Testis (tissue), 3 donors: ENCODE results near the gene PPM1H. TPM values are rescaled to one million over a fixed set of nuclear protein-coding genes. Genes with fewer than 3 reads are reported as not detected.

Experiments
- DNase-seq: peaks from one replicate; pipeline ENCODE4 v3.0.0-alpha.2; 2019
- H3K27ac ChIP-seq, 2 donors: fragments of 200-600 bp; sonication (generic); one replicate each; pipeline ENCODE4 v1.5.1; 2019
- H3K27me3 ChIP-seq: fragments of 200-600 bp; sonication (generic); one replicate; pipeline ENCODE4 v1.5.1; 2019
- H3K36me3 ChIP-seq: fragments of 200-600 bp; sonication (generic); one replicate; pipeline ENCODE4 v1.5.1; 2017; ENCODE audit warnings: low read depth; ENCODE audit errors: missing control alignments
- H3K4me1 ChIP-seq: fragments of 200-600 bp; sonication (generic); one replicate; pipeline ENCODE4 v1.5.1; 2019
- H3K4me3 ChIP-seq, 2 donors: fragments of 200-600 bp; sonication (generic); one replicate each; pipeline ENCODE4 v1.5.1; 2017 to 2019
- H3K9me3 ChIP-seq: fragments of 200-600 bp; sonication (generic); one replicate; pipeline ENCODE4 v1.5.1; 2017
- CTCF ChIP-seq, 3 experiments: fragments of 450-650 bp in 2 of 3; fragments of 200-600 bp in 1 of 3; sonication (generic) in 1 of 3; IDR thresholded peaks; one replicate each; pipeline ENCODE4 v1.5.1; 2016 to 2019; ENCODE audit warnings: antibody characterized with exemption in 3 of 3, mild to moderate bottlenecking in 2 of 3, moderate library complexity in 1 of 3
- POLR2A ChIP-seq: fragments of 450-650 bp; IDR thresholded peaks from one replicate; pipeline ENCODE4 v1.6.1; 2017; ENCODE audit warnings: antibody characterized with exemption, mild to moderate bottlenecking, moderate library complexity
- WGBS, 2 donors: methylation state at CpG; one replicate each; pipeline ENCODE4 v1.1.5; 2018; 5-methylcytosine and 5-hydroxymethylcytosine counted together
- intact Hi-C: fragments of 100-400 bp; cut with DNase I; formaldehyde crosslinking; loops from one replicate; pipeline ENCODE4 v1.15.1; 2023; ENCODE audit warnings: low total_unique reads
- polyA plus RNA-seq: library from polyadenylated mRNA; stranded (reverse); fragments of 350-450 nt; fragmentation: Illumina TruSeq; extraction: RNeasy Lipid Tissue Mini Kit (QIAGEN cat#74804); gene quantifications from one replicate; pipeline ENCODE4 v1.2.3, GENCODE V29; 2014; ENCODE audit warnings: low read depth, low replicate concordance; ENCODE audit not compliant: insufficient read depth
- total RNA-seq, 2 donors: library from RNA; depleted of rRNA; stranded (reverse); fragments of >200 nt; gene quantifications; one replicate each; pipeline ENCODE4 v1.2.3, GENCODE V29; 2016

Gene PPM1H
- total and polyA plus RNA-seq, 3 donors from 2014 or later, result 2.5 to 9.1 (median 2.7) TPM

DNA sequence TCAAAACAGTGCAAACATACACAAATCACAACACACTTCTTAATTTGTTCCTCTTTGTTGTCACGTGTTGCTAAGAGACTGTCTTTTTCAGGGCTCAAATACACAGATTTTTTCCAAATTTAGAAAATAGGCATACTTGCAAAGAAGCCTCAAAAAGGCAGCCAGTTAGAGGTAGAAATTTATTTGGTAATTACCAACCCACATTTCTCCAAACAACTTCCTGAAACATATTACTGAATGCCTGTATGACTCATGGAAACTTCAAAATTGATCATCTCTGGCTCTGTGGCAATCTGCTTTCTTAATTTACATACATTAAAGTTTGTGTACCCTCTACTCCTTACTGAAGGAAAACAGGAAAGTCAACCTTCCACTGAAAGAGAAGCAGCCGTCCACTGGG, 36.4 kb downstream of the PPM1H start:
- intact Hi-C loops, result no loop called here
- Histone ChIP-seq H3K4me1 (no peaks in the 10 kb centered on the region), H3K9me3 (no peaks in the 10 kb centered on the region), H3K27ac (no peak overlapping the region), H3K4me3 (no peak overlapping the region), H3K27me3 (no peaks in the 10 kb centered on the region), H3K36me3 (no peaks in the 10 kb centered on the region)
- TF ChIP-seq CTCF (IDR thresholded peaks at IDR 0.05) (no peak), POLR2A (no peak)
- DNase-seq, result no peak
- WGBS, 2 donors, result 78 to 81% methylated on average over 2 of the region's 2 CpGs

DNA sequence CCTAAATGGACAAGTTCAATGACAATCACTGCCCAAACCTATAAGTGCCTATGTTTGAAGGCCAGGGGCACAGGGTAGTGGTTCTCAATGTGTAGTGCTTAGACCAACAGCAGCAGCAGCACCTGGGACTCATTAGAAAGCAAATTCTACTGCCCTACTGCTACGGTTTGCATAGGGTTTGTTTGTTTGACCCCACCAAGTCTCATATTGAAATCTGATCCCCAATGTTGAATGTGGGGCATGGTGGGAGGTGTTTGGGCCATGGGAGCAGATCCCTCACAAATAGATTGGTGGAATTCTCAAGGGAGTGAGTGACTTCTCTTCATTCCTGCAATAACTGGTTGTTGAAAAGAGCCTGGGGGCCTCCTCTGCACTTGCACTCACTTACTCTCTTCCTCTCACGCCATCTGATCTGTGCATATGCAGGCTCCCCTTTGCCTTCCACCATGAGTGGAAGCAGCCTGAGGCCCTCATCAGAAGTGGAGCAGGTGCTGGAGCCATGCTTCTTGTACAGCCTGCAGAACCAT, 39.5 kb downstream of the PPM1H start:
- intact Hi-C loops, result no loop called here
- Histone ChIP-seq H3K36me3 (no peaks in the 10 kb centered on the region), H3K27ac (no peak overlapping the region), H3K27me3 (no peaks in the 10 kb centered on the region), H3K4me1 (no peaks in the 10 kb centered on the region), H3K9me3 (no peaks in the 10 kb centered on the region), H3K4me3 (no peak overlapping the region)
- DNase-seq, result no peak
- 92% methylated on average over 2 of the region's 2 CpGs for WGBS, 2 donors
- TF ChIP-seq CTCF (IDR thresholded peaks at IDR 0.05), result no peak
- TF ChIP-seq POLR2A, result no peak

- Histone ChIP-seq H3K4me1 (no peaks in the 10 kb centered on the region), H3K4me3 (no peak overlapping the region), H3K27me3 (no peaks in the 10 kb centered on the region), H3K9me3 (no peaks in the 10 kb centered on the region), H3K27ac (no peak overlapping the region), H3K36me3 (no peaks in the 10 kb centered on the region)
- no peak for TF ChIP-seq CTCF (IDR thresholded peaks at IDR 0.05)
- TF ChIP-seq POLR2A, result no peak
- intact Hi-C loops, result no loop called here
- 86 to 100% methylated on average over 1 of the region's 1 CpG for WGBS, 2 donors
- DNase-seq, result no peak
These were observed 41.7 kb downstream of the PPM1H start for GRCh38 chr12:62893276-62893675.

DNA sequence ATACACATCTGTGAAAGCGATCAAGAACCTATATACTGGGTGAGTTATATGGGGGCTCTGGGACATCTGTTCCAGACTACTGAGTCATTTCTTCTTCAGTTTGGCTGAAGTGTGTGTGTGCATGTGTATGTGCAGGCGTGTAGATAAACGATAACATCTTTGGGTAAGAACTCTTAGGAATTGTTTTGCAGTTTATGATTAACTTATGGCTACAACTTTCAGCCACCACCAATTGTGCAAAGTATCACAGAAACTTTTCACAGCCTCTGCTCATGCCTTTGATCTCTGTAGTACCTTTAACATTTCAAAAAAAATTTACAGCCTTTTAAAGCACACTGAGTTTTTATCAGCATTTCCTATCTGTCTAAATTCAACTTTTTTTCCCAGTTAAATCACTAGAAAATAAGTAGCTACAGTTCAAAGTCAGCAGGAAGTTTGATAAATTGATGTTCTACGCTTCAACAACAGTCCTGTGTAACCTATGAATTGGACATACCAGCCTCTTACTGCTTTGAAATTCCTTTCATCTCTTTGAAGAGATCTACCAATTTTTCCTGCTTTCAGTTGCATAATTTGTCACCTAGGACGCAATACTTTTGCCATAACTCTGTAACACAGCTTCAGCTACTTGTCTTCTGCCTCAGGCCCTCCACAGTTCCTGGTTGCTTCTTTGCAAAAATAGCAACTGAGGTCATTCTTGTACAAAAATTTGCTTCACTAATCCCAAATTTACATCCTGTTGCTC, 43.0 kb downstream of the PPM1H start:
- no peak for TF ChIP-seq POLR2A
- no peak for TF ChIP-seq CTCF (IDR thresholded peaks at IDR 0.05)
- 85 to 87% methylated on average over 5 of the region's 5 CpGs for WGBS, 2 donors
- no peak for DNase-seq
- Histone ChIP-seq H3K27me3 (no peaks in the 10 kb centered on the region), H3K4me1 (no peaks in the 10 kb centered on the region), H3K27ac (no peak overlapping the region), H3K4me3 (no peak overlapping the region), H3K9me3 (no peaks in the 10 kb centered on the region), H3K36me3 (no peaks in the 10 kb centered on the region)
- intact Hi-C loops, result no loop called here
